ENCODE results near the gene NTSR1. TPM values are rescaled to one million over a fixed set of nuclear protein-coding genes. Genes with fewer than 3 reads are reported as not detected.

NTSR1 gene
- total and polyA plus RNA-seq, 2 experiments from 2014 or later, result 0.15 to 1.4 TPM

DNA sequence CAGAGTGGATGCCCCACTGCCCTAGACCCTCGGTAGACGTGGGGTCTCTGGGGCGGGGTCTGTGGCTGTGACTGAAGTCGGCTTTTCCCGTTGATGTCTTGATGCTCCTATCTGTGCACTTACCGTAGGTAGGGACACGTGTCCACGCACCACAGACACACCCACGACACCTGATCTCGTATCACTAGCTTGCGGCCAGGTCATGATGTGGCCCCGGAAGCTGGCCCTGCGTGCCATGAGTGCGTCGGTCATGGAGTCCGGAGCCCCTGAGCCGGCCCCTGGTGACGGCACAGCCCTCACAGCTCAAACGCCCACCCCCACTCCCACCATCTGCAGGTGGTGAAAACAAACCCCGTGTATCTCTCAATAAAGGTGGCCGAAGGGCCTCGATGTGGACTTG is 53.7 kb downstream of the NTSR1 start (continued):
- TF ChIP-seq ZNF462 (CRISPR knock-in tag; IDR thresholded peaks at IDR 0.05) (no peak), POLR2AphosphoS5 (IDR thresholded peaks at IDR 0.05; ENCODE audit: low read depth) (no peak), EZH2 (IDR thresholded peaks at IDR 0.05; ENCODE audit: low read depth, unreplicated experiment) (no peak), NANOG (IDR thresholded peaks at IDR 0.05; ENCODE audit: borderline replicate concordance) (no peak), ZNF114 (CRISPR knock-in tag; IDR thresholded peaks at IDR 0.05) (no peak), ZNF331 (CRISPR knock-in tag; IDR thresholded peaks at IDR 0.05; ENCODE audit: low read depth) (no peak)
- TF ChIP-seq, protein P1, sequence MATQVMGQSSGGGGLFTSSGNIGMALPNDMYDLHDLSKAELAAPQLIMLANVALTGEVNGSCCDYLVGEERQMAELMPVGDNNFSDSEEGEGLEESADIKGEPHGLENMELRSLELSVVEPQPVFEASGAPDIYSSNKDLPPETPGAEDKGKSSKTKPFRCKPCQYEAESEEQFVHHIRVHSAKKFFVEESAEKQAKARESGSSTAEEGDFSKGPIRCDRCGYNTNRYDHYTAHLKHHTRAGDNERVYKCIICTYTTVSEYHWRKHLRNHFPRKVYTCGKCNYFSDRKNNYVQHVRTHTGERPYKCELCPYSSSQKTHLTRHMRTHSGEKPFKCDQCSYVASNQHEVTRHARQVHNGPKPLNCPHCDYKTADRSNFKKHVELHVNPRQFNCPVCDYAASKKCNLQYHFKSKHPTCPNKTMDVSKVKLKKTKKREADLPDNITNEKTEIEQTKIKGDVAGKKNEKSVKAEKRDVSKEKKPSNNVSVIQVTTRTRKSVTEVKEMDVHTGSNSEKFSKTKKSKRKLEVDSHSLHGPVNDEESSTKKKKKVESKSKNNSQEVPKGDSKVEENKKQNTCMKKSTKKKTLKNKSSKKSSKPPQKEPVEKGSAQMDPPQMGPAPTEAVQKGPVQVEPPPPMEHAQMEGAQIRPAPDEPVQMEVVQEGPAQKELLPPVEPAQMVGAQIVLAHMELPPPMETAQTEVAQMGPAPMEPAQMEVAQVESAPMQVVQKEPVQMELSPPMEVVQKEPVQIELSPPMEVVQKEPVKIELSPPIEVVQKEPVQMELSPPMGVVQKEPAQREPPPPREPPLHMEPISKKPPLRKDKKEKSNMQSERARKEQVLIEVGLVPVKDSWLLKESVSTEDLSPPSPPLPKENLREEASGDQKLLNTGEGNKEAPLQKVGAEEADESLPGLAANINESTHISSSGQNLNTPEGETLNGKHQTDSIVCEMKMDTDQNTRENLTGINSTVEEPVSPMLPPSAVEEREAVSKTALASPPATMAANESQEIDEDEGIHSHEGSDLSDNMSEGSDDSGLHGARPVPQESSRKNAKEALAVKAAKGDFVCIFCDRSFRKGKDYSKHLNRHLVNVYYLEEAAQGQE (IDR thresholded peaks at IDR 0.05; ENCODE audit: unreplicated experiment), result no peak

Measured in GM23338 (cell line).